Midbrain (tissue), 1 donor: Measurements from ENCODE around the gene TBP.
"Not testable (repeated sequence)": the region's sequence is repeated elsewhere in the genome, so short reads cannot be mapped to it uniquely, and the experiment has no call there.

ENCODE experiments used
- DNase-seq: peaks from one replicate; lab custom pipeline; 2025; lab: John Stamatoyannopoulos, UW

Gene TBP

GRCh38 chr6:170554013-170554795 is at the start of gene TBP:
Gene TBP, plus strand, starts transcription at chr6:170554369. Its CDS starts 2,661 bp downstream, at chr6:170557030.
- peak; percentile 99 for DNase-seq

DNA sequence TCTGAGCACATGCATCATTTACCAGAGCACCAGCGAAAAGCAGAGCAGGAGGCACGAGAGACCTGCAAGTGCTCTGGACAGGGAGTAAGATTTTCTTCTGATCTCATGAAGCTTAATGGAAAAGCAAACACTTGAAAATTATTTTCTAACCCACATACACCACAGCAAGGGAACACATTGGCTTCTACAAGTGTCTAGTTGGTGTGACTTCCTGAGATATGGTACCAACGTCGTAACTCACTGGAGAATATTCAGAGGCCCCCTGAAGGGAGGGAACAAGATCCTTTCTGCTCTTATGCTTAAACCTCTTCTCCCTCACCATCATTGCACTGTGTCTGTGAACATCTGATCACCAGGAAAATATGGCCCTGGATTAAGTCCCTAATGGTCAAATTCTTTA is 49.7 kb upstream of the TBP start:
- no peak for DNase-seq

- no peak for DNase-seq
Measured at GRCh38 chr6:170505306-170505705, 48.9 kb upstream of the TBP start.

- DNase-seq, result no peak
Measured at GRCh38 chr6:170506446-170506845, 47.7 kb upstream of the TBP start.

DNA sequence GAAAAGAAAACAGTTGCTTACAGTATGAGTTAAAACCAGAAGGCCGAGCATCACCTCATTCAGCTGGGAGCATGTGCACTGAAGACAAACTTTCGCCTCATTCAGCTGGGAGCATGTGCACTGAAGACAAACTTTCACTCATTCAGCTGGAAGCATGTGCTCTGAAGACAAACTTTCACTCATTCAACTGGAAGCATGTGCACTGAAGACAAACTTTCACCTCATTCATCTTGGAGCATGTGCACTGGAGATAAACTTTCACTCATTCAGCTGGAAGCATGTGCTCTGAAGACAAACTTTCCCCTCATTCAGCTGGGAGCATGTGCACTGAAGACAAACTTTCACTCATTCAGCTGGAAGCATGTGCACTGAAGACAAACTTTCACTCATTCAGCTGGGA is 46.4 kb upstream of the TBP start:
- not testable (repeated sequence) for DNase-seq

- DNase-seq, result not testable (repeated sequence)
Measured at GRCh38 chr6:170508275-170508674, 45.9 kb upstream of the TBP start.

DNA sequence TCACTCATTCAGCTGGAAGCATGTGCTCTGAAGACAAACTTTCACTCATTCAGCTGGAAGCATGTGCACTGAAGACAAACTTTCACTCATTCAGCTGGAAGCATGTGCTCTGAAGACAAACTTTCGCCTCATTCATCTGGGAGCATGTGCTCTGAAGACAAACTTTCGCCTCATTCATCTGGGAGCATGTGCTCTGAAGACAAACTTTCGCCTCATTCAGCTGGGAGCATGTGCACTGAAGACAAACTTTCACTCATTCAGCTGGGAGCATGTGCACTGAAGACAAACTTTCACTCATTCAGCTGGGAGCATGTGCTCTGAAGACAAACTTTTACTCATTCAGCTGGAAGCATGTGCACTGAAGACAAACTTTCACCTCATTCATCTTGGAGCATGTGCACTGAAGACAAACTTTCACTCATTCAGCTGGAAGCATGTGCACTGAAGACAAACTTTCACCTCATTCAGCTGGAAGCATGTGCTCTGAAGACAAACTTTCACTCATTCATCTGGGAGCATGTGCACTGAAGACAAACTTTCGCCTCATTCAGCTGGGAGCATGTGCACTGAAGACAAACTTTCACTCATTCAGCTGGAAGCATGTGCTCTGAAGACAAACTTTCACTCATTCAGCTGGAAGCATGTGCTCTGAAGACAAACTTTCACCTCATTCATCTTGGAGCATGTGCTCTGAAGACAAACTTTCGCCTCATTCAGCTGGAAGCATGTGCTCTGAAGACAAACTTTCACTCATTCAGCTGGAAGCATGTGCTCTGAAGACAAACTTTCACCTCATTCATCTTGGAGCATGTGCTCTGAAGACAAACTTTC is 45.1 kb upstream of the TBP start:
- DNase-seq, result not testable (repeated sequence)

- DNase-seq, result no peak
Measured at GRCh38 chr6:170509723-170510018, 44.5 kb upstream of the TBP start.

GRCh38 chr6:170510631-170511030 is 43.5 kb upstream of the TBP start:
- DNase-seq, result no peak

- DNase-seq, result no peak
Measured at GRCh38 chr6:170512249-170512648, 41.9 kb upstream of the TBP start.

DNA sequence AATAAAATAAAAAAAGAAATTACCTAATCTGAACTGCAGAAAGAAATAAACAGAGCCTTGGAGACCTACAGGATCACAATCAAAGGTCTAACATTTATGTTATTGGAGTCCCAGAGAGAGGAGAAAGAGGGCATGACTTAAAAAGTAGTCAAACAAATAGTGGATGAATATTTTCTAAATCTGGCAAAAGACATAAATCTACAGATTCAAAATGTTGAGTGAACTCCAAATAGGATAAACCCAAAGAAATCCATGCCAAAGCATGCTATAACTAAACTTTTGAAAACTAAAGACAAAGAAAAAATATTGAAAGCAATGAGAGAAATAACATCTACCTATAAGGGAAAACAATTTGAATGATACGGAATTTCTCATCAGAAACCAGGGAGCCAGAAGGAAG is 39.3 kb upstream of the TBP start:
- no peak for DNase-seq

DNA sequence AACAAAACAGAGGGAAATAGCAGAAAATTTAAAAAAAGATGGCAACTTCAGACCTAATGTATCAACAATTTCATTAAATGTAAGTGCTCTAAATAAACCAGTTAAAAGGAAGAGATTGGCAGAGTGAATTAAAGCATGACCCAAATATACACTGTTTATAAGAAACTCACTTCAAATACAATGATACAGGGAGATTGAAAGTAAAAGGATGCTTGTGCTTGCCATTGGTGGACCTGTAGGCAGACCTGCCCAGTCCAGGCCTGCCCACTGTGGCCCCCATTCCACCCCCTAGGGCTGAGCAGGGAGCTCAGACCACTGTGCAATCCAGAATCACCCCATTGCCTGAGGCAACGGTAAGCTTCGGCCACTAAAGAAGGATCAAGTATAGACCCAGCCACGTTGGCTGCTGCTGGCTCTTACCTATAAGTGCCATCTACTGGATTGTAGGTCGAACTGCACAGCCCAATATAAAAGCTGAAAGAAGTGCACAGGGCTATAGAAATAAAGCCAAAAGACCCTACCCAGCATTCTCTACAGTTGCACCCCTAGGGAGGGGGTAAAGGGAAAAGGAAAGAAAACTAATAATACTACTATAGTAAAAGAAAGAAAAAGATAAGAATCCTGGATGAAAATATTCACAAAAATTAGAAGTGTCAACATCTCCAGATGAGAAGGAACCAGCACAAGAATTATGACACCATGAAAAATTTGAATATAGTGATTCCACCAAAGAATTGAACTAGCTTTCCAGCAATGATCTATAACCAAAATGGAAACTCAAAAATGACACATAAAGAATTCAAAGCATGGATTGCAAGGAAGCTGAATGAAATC is 37.2 kb upstream of the TBP start:
- peak; percentile 19 for DNase-seq

DNA sequence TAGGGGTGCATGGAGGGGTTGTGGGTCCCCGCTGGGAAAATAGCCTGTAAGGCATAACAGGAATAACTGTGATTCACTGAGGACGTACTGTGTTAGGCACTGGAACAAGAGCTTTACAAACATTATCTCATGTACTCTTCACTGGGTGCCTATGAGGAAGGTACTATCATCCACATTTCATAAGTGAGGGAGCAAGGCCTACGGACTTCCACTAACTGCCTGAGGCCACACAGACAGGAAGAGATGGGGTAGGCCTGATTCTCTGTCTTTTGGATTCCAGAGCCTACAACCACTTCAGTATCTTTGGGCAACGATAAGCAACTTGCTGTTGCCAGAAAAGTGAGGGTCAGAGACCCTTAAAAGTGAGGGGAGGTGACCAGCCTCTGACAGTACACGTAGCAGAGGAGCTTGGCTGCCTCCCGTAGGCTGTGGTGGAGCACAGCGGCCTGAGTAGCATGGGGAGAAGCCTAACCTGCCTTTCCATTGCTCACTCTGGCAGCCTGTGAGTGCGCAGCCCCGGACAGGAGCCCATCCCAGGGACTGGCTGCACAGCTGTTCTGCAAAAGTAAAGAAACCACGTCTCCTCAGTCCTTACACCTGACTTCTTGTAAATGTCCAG is 31.5 kb upstream of the TBP start:
- no peak for DNase-seq

DNA sequence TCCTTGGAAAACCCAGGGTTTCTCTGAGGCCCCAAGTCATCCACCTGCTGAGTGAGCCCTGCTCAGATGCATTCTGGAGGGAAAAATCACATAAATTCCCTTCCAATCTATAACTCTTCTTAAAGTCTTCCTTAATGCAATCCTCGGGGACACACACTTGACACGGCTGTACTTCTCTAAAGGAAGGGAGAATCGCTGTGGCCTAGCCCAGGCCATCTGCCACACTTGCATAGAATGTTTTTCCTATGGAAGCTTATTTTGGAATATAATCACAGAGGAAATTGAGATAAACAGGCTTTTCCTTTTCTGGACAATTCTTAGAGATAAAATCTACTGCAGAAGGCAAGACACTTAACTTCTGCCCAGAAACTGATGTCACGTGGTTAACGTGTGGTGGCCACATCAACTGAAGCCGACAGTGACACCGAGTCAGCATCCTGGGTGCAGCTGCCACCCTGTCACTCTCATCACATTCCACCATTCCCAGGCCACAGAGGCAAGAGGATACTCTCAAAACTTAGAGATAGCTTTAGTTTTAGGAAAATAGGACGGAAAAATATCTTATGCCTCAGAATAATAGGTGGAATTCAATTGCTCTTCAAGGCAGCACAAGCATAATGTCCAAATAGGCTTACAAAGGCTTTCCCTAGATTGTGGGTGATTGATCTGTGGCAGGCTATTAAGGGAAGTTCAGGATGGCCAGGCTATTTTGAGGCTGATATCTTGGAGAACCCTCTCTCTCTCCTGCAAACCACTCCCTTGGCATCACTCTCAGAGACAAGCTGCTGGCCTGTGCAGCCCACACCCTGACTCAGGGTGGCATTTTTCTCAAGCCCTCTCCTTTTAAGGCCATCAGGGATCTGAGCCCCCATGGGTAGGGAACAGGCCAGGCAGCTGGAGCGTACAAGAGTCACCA is 30.7 kb upstream of the TBP start:
- no peak for DNase-seq

DNA sequence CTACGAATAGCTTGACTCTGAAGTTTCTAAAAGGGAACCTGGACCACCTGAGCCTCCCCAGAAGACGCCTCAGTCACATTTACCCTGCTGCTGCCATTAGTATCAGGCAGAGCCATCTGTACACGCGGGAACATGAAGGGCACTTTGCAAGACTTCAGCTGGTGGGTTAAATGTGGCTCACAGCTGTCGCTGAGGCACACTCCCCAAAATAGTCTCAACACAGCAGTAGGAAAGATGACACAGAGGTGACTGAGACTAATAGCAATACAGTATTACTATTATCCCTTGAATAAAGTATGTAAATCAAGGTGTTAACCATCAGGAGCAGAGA is 30.0 kb upstream of the TBP start:
- no peak for DNase-seq

GRCh38 chr6:170525795-170526194 is 28.4 kb upstream of the TBP start:
- DNase-seq, result no peak

DNA sequence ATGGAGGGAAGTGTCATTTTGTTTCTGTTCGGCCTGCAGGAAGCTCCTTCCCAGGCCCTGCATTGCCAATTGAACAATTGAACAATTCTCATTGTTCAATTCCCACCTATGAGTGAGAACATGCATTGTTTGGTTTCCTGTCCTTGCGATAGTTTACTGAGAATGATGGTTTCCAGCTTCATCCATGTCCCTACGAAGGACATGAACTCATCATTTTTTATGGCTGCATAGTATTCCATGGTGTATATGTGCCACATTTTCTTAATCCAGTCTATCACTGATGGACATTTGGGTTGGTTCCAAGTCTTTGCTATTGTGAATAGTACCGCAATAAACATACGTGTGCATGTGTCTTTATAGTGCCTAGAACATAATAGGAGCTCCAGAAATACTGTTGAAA is 26.2 kb upstream of the TBP start:
- DNase-seq, result not testable (repeated sequence)

GRCh38 chr6:170529839-170530469 is 24.2 kb upstream of the TBP start:
- DNase-seq, result peak; percentile 80

DNA sequence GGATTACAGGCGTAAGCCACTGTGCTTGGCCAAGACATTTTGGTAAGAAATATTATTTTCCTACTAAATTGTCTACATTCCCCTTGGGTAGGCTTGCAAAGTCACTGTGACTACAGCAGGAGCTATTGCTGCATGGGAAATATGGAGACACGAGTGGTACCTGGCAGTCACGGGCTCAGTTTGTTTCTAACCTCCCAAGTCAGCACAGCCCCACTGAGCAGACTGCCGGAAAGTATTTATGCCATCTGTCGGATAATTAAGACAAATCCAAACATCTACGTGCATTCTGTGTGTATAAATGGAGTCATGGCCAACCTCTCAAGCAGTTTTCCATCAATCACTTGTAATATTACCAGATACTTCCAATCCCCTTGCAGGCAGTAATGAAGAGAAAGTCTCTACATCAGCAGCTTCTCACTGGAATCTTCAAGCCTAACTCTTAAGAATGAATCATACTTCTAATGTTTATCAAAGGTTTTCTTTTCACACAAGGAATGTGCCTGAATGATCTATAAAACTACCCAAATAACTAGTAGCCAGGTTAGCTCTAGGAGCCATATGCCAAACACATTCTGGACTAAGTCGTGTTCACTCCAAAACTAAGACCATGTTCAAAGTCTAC is 21.2 kb upstream of the TBP start:
- no peak for DNase-seq

DNA sequence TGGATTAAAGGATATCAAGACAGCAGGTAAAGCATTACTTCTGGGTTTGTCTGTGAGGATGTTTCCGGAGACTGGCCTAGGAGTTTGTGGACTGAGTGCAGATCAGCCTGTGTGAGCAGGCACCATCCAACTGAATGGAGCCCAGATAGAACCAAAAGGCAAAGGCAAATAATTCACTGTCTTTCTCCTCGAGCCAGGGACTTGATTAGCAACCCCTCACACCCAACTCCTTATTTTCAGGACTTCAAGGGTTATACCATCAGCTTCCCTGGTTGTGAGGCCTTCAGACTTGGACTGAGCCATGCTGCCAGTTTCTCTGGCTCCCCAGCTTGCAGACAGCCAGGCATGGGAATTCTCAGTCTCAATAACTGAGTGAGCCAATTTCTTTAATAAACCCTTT is 20.4 kb upstream of the TBP start:
- DNase-seq, result no peak
